Measurements from ENCODE around the gene PGBD5.

Gene PGBD5

GRCh38 chr1:230334447-230334837 is 91.7 kb downstream of the PGBD5 start:
- TF ChIP-seq CTCF (conservative IDR thresholded peaks at IDR 0.05; ENCODE audit: low read depth, low read length), result no peak
- no peak overlapping the region for H3K4me3 ChIP-seq (ENCODE audit: low read length)
- no peak for DNase-seq (ENCODE audit: low read depth)

GRCh38 chr1:230333590-230334446 is 92.3 kb downstream of the PGBD5 start:
- no peak for DNase-seq (ENCODE audit: low read depth)
- no peak for TF ChIP-seq CTCF (conservative IDR thresholded peaks at IDR 0.05; ENCODE audit: low read depth, low read length)
- no peak overlapping the region for H3K4me3 ChIP-seq (ENCODE audit: low read length)

GRCh38 chr1:230332575-230333066 is 93.5 kb downstream of the PGBD5 start:
- TF ChIP-seq CTCF (conservative IDR thresholded peaks at IDR 0.05; ENCODE audit: low read depth, low read length), result no peak
- peak overlapping the region; percentile 39 for H3K4me3 ChIP-seq (ENCODE audit: low read length)
- no peak for DNase-seq (ENCODE audit: low read depth)

- TF ChIP-seq CTCF (conservative IDR thresholded peaks at IDR 0.05; ENCODE audit: low read depth, low read length), result no peak
- peak overlapping the region; percentile 39 for H3K4me3 ChIP-seq (ENCODE audit: low read length)
- no peak for DNase-seq (ENCODE audit: low read depth)
These were observed 94.1 kb downstream of the PGBD5 start for GRCh38 chr1:230332061-230332460.

GRCh38 chr1:230330157-230330556 is 96.0 kb downstream of the PGBD5 start:
- no peak for DNase-seq (ENCODE audit: low read depth)
- no peak overlapping the region for H3K4me3 ChIP-seq (ENCODE audit: low read length)
- no peak for TF ChIP-seq CTCF (conservative IDR thresholded peaks at IDR 0.05; ENCODE audit: low read depth, low read length)

- no peak overlapping the region for H3K4me3 ChIP-seq (ENCODE audit: low read length)
- DNase-seq (ENCODE audit: low read depth), result no peak
- TF ChIP-seq CTCF (conservative IDR thresholded peaks at IDR 0.05; ENCODE audit: low read depth, low read length), result no peak
These were observed 97.7 kb downstream of the PGBD5 start for GRCh38 chr1:230328342-230329015.

Measured in retinal pigment epithelial cell (primary cell).